ENCODE results near the gene ZNF618. TPM values are rescaled to one million over a fixed set of nuclear protein-coding genes. Genes with fewer than 3 reads are reported as not detected.

Gene ZNF618
- polyA plus RNA-seq, 1 of the 3 experiments (the other 2 are of a cell fraction), result 6.2 TPM

Other genes with a start within 250 kb of the ZNF618 start
- 0.16 and 0.18 TPM in 2 replicates for gene AMBP, start 202.0 kb downstream of the ZNF618 start, polyA plus RNA-seq (2012; rRNA removed)
- 0.15 and 0.35 TPM in 2 replicates for gene KIF12, start 223.0 kb downstream of the ZNF618 start, polyA plus RNA-seq (2012; rRNA removed)